GM21515 (cell line): ENCODE results near the gene KLF5.
"Not testable (repeated sequence)": the region's sequence is repeated elsewhere in the genome, so short reads cannot be mapped to it uniquely, and the experiment has no call there.

Source experiments
- ATAC-seq: cut with Tn5 transposase; IDR thresholded peaks from one replicate; pipeline ENCODE4 v1.9.1; 2021; ENCODE audit not compliant: unreplicated experiment

Gene KLF5

DNA sequence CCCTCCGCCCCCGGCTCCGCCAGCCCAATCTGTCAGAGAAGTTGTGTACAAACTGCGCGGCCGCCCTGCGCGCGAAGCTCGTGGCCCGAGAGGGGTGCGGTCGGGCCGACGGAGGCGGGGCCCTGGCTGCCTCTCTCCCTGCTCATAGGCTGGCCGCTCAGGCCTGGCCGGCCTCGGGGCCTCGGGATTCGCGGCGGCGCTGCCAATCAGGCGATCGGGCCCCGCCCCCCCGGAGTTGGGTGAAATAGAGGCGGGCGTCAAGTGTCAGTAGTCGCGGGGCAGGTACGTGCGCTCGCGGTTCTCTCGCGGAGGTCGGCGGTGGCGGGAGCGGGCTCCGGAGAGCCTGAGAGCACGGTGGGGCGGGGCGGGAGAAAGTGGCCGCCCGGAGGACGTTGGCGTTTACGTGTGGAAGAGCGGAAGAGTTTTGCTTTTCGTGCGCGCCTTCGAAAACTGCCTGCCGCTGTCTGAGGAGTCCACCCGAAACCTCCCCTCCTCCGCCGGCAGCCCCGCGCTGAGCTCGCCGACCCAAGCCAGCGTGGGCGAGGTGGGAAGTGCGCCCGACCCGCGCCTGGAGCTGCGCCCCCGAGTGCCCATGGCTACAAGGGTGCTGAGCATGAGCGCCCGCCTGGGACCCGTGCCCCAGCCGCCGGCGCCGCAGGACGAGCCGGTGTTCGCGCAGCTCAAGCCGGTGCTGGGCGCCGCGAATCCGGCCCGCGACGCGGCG lies at the start of gene KLF5:
TSS of gene KLF5 (plus strand) at position 270 of the 724 bp plus-strand sequence. CDS start at position 593, 323 bp downstream.
- ATAC-seq = peak; percentile 97

DNA sequence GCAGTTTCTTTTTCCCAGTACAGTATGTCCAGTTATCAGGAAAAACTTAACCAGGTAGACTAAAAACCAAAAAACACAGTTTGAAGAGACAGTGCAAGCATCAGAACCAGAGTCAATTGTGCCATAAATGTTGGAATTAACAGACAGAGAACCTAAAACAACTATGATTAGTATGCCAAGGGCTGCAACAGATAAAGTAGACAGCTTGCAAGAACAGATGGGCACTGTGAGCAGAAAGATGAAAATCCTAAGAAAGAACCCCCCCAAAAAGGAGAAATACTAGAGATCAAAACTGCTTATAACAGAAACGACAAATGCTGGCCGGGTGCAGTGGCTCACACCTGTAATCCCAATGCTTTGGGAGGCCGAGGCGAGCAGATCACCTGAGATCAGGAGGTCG lies 47.1 kb upstream of the KLF5 start:
- no peak for ATAC-seq

DNA sequence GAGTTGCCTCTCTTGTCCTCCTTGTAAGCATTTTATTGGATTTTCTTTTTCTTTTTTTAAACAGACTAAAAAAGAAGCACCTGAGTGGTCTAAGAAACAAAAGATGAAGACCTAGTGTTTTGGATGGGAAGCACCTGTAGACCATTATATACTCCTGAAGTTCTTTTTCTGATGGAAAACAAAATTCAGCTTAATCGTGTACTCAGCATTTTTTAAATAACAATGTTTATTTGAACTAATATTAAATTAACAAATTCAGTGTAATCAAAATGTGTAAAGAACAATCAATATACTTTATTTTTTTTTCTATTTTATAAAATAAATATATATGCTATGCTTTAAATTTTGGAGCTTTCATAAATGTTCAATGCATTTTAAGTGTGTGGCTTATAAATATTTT lies 43.0 kb upstream of the KLF5 start:
- ATAC-seq = no peak

DNA sequence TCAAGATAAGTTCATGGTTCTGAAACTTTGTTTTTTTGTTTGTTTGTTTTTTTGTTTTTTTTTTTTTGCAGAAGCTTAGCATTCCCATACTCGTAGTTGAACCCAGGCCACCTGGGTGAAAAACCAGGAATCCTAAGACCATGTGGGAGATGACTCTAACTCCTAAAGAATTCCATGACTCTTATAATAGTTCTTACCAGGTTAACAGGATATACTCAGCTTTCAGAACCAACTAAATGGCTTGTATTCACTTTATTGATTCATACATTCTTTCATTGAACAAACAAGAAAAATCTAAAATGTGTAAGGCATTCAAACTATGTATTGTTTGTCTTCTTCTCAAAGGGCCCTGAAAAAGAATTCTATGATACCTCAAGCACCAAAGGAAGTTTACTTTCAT lies 40.5 kb upstream of the KLF5 start:
- ATAC-seq = no peak

DNA sequence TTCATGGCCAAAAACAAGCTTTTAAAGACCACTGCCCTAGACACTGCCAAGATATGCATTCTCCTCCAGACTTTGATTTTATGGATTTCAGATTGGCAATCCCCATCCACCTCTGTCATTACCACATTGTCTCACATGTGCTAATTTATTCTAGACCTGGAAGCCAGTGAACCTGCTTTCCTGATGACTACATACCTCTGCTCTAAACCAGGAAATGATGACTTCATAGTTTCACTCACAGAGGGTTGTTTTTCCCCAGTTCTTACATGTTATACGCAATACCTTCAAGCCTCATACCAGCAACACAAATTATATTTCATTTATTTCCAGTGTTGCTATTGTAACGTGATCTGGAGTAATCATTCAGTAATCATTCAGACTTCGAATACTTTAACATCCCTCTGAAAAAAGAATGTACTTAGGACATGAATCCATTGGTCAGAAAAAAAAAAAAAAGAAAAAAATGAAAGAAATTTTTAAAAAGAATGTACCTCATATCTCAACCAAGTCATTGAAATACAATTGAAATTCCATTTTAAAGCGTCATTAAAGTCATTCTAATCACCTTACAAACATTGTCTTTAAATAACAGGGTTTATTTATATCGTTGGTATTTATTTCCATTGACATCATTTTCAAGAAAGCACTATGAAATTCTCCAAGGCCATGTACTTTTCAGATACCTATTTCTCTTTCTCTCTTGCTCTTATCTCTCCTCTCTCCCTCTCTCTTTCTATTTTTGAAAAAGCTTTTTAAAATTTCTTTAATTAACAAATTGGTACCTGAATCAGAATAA lies 33.4 kb upstream of the KLF5 start:
- ATAC-seq = no peak

DNA sequence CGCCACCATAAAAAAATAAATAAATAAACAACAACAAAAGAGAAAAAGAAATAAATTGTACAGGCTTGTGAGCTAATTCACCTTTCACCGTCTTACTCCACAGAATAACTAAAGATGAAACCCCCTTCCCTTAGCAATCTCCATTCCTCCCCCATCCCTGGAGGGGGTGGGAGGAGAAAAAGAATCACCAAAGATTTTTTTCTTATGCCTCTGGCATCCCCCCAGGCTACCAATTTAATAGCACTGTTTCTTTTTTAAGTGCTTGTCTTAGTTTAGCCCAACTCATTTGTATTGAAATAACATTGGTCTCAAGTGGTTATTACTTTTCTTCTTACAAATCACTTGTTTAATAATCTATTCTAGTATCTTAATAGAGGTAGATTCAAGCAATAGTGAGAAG lies 23.9 kb upstream of the KLF5 start:
- ATAC-seq = no peak

DNA sequence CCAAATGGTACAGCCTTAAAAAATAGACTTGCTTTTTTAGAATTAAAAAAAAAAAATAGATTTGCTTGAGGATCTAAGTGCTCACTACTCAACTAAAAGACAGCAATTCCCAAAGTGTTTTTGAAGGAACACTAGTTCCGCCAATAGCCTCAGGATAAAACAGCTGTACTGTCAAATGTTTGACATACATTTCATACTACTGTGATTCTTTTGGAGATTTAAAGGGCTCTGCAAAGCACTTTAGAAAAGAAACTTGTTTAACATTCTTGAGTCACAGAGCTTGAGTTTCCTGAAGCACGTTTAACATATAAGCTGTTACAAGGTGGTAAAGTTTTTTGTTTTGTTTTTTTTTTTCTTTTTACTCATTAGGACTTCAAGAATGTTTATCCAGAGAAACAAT lies 23.1 kb upstream of the KLF5 start:
- ATAC-seq = no peak

DNA sequence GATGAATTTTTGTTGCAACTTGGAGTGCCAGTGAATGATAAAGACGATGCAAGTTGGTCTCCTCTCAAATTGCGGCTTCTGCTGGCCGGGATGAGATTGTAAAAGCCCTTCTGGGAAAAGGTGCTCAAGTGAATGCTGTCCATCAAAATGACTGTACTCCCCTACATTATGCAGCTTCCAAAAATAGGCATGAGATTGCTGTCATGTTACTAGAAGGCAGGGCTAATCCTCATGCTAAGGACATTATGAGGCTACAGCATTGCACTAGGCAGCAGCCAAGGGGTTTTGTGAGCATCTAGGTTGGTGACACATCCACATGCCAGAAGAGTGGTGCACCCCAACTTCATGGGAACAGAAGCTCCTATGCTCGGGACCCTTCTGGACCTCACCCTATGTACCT lies 22.2 kb upstream of the KLF5 start:
- no peak for ATAC-seq

DNA sequence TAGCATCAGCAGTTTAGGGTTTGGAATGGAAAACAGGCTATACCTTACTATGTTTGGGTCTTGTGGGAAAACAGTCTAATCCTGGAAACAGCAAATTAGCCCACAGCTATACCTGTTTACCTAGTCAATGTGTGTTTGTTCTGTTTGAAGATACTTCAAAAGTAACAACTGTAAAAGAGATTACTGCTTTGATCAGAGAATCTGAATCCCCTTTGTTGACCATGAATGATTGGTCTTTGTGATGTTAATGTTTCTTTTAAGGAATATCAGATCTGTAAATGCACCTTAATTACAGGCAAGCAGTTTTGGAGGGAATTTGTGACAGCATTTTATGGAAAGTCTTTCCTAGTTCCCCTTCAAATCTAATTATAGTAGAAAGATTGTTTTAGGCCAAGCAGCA lies 20.7 kb upstream of the KLF5 start:
- no peak for ATAC-seq

DNA sequence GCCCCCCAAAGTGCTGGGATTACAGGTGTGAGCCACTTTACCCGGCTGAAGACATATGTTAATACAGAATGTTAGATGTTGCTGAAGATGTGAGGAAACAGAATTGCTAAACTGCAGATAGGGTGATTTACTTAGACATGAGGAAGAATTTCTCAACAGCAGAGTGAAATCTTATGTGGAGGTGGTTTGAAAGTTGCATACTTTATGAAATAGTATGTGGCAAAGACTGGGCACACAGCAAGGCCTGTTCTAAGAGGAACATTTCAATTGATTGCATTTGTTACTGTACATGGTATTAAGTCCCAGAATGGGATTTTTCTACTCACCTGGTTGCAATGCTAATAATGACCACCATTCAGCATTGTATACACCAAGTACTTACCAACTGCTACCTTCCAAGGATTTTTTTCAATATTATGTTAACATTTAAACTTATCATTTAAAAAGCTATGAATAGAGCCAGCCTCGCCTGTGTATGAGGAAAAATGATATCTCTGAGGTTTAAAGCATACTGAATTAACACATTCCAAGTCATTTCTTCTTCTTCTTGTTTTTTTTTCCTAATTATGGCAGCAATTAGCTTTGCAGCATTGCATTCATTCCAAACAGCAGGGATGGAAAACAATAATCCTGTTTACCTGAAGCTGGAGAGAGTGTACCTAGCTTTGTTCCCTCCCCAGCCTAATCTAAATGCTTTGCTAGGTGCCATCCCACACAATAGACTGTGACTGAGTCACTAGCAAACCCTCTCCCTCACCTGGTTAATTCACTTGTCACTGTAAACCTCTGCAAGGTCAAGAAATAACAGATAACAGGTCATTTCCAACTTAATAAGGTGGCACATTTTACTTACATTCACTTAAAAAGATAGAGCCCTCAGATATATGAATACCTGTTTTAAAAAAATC lies 19.4 kb upstream of the KLF5 start:
- no peak for ATAC-seq

DNA sequence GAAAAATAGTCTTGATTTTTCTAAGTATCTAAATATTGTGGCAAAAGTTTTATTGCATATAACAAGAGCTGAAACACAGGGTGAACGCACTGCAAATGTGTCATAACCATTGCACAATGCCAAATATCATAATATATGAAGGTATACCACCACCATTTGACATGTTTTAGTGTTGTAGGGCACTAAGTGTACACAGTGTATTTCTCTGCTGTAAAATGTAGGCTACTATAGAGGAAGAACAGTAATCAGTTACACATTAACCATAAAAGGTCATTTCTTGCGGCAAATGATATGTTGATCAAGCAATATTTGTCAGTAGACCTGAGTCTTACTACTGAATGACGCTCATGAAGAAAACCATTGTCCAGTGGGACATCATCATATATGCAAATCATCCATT lies 18.3 kb upstream of the KLF5 start:
- ATAC-seq = no peak

DNA sequence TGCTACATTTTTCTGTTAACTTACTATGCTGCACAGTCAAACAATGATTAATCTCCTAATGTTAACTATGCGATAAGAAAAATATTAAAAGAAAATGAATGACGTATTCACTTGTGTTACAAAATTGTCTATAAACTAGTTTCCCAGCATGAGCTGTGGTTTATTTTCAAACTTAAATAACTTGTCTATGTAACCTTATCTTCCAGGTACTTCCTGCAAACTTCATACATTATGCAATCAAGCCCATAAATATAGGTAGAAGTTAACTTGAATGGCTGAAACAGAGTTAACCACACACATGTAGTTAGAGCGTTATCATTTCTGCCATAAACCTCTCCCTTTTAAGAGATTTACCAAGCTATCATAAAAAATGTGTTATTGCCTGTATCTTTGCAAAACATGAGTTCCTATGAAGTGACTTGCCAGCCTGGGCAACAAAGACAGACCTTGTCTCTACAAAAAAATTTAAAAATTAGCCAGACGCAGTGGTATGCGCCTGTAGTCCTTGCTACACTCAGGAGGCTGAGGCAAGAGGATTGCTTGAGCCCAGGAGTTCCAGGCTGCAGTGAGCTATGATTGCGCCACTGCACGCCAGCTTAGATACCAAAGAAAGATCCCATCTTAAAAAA lies 17.7 kb upstream of the KLF5 start:
- no peak for ATAC-seq

DNA sequence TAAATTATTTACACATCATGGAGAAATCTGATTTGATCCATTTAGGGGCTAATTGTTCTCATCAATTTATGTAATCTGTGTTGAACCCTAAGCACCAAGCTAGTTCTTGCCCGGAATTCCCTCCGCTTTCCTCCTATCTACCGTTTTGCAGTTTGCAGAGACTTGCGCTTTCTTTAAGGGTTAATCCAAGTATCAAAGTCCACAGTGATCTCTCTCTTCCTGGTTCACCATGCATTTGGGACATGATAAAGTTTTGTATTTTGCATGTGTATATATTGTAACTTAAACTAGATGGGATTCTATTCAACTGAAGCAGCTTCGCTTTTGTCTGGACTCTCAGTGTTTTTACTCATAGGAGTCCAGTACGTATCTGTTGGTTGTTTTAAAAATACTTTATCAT lies 13.8 kb upstream of the KLF5 start:
- ATAC-seq = no peak

DNA sequence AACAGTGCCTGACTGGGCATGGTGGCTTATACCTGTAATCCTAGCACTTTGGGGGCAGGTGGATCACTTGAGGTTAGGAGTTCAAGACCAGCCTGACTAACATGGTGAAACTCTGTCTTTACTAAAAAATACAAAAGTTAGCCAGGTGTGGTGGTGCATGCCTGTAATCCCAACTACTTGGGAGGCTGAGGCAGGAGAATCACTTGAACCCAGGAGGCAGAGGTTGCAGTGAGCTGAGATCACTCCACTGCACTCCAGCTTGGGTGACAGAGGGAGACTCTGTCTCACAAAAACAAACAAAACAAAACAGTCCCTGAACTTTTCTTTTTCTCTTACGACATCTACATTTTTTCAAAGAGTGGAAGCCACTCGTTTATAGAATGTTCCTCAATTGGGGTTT lies 10.2 kb upstream of the KLF5 start:
- not testable (repeated sequence) for ATAC-seq

DNA sequence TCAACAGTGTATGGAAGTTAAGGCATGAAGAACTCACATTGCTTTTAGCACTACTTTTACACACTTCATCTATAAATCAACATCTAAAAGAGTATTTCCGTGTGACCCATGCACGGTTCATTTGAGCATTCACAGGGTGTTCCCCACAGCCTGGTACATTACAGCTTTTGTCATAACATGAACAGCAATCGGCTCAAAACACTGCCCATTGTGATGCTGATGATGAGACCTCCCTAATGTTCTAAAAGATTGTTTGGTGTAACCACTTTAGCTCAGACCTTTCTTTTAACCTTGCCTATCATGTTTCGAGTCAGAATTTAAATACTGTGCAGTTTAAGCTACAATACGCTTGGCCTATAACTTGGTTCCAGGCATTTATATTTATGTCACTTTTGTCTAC lies 4.1 kb upstream of the KLF5 start:
- no peak for ATAC-seq

DNA sequence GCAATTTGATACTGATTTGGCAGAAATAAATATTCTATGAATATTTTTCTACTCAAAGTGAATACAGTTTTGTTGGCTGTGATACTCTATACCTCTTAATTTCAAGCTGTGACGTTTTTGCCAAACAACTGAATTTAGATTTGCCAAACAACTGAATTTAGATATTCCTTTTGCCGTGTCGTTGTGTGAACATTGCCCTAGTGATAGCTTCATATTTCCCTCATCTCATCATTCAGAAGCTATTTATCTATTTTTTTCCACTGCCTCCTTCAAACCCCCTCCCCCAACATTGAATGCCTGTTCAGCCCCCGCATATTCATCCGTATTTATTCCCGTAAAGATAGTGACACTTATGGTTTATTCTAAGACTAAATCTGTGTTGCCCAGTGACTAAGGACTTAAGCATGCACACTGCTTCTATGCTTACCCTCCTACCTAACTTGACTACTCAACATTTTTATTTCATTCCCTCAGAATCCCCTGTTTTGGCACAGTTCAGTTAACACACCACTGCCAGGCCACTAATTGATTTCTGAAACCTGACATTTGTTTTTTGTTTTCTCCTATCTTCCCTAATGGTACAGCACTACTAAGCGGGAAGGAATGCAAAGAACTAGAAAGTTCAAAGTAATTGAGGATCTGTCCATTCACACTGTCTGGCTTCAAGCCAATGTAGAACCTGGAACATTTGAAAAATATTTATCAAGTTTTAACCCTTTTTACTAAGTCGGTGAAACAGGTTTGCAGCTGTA lies 2.8 kb upstream of the KLF5 start:
- no peak for ATAC-seq

DNA sequence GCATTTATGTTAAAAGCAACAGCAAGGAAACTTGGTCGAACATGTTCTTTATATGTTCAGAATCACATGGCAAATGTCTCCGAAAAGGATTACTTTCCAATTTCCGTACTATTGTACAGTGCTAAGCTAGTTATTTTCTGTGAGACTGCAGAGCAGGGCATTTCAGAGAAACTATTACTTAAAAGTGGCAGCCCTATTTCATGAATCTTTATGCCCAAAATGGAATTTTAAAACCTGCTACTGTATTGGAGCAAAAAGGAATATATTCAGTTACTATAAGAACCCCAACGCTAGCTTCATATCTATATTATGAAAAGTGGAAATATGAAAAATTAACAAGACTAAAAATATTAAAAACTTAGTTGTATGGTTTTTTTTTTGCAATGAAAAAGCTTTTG lies 2.2 kb upstream of the KLF5 start:
- ATAC-seq = no peak

DNA sequence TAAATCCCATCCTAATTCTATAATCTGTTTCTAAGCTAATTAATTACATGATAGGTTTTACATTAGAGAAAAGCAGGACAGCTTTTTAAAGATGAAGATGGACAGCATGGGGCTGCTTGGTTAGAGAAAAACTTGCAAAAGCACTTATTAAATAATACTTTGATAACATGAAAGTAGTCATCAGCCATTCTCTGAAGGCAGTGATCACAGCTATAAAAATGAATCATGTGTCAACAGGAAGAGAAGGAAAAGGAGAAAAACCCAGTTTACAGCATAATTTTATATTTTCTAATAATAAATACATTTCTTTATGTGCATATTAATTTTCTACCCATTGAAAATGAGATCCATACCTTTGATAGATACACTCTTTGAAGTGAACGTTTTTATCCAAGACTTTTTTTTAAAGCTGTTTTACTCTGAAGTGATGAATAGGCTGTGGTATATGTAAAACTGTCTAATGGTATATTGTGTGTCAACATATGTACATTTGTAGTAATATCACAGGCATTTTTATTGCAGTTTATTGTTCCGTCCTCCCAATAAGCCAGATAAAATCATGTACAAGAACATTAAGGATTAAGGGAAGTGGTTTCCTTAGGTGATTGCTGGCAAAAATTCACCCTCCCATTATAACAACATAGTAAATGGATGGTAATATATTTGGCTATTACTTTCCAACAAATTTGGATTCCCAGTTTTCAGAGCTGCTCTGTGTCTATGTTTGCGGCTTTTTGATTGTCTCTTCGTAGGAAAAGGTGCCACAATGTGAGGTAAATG lies 1.3 kb upstream of the KLF5 start:
- no peak for ATAC-seq

DNA sequence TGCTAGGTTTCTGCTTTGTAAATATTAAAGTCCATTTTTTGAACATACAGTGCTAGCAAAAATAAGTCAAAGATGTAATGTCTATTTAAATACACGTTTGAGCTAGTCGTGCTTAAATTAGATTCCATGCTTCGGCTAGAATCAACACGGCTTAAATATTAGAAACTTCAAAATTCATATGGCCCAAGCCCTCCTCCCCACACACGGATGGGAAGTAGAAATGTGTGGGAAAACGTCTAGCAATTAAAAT lies 816 bp upstream of the KLF5 start:
- ATAC-seq = no peak

DNA sequence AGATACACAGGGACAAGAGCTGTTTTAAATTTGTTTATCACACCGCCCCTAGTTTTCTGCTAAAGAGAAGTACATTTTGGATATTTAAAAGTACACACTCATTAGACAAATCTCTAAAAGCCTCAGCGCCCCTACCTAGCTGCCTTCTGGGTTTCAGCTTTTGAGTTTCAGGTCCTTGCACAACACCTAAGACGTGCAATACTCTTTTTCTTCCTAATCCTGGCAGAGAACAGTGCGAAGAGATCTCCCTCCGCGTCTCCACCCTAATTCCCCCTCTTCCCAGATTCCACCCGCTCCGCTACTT lies 421 bp upstream of the KLF5 start:
- ATAC-seq = peak; percentile 26
